ENCODE results near the gene ANP32B. TPM values are rescaled to one million over a fixed set of nuclear protein-coding genes. Genes with fewer than 3 reads are reported as not detected.

Gene ANP32B
- total RNA-seq, 1 donor from 2014 or later: 153 TPM

GRCh38 chr9:97997330-97998276 is 14.5 kb downstream of the ANP32B start:
- no peaks in the 10 kb centered on the region for H3K9me3 Mint-ChIP-seq (ENCODE audit: low read depth)
- no peak for DNase-seq (ENCODE audit: low spot score, unreplicated experiment)
- H3K4me3 Mint-ChIP-seq (ENCODE audit: low read depth): no peak overlapping the region
- H3K4me1 Mint-ChIP-seq (ENCODE audit: low read depth): no peaks in the 10 kb centered on the region
- H3K36me3 Mint-ChIP-seq (ENCODE audit: insufficient read depth): peaks cover 18% of the 10 kb centered on the region
- no peaks in the 10 kb centered on the region for H3K27me3 Mint-ChIP-seq
- no peak for TF ChIP-seq CTCF (IDR thresholded peaks at IDR 0.05; ENCODE audit: unreplicated experiment)
- H3K27ac Mint-ChIP-seq: no peak overlapping the region

- Mint-ChIP-seq H3K36me3 (ENCODE audit: insufficient read depth) (peaks cover 26% of the 10 kb centered on the region), H3K4me1 (ENCODE audit: low read depth) (no peaks in the 10 kb centered on the region), H3K9me3 (ENCODE audit: low read depth) (no peaks in the 10 kb centered on the region), H3K27ac (no peak overlapping the region), H3K4me3 (ENCODE audit: low read depth) (no peak overlapping the region), H3K27me3 (no peaks in the 10 kb centered on the region)
- no peak for DNase-seq (ENCODE audit: low spot score, unreplicated experiment)
- no peak for TF ChIP-seq CTCF (IDR thresholded peaks at IDR 0.05; ENCODE audit: unreplicated experiment)
These were observed 19.7 kb downstream of the ANP32B start for GRCh38 chr9:98002808-98003207.

- H3K4me3 Mint-ChIP-seq (ENCODE audit: low read depth): no peak overlapping the region
- H3K27ac Mint-ChIP-seq: no peak overlapping the region
- TF ChIP-seq CTCF (IDR thresholded peaks at IDR 0.05; ENCODE audit: unreplicated experiment): no peak
- DNase-seq (ENCODE audit: low spot score, unreplicated experiment): no peak
- no peaks in the 10 kb centered on the region for H3K9me3 Mint-ChIP-seq (ENCODE audit: low read depth)
- H3K4me1 Mint-ChIP-seq (ENCODE audit: low read depth): no peaks in the 10 kb centered on the region
- H3K27me3 Mint-ChIP-seq: no peaks in the 10 kb centered on the region
- H3K36me3 Mint-ChIP-seq (ENCODE audit: insufficient read depth): peaks cover 28% of the 10 kb centered on the region
These were observed 23.1 kb downstream of the ANP32B start for GRCh38 chr9:98006127-98006796.

- no peak overlapping the region for H3K27ac Mint-ChIP-seq
These were observed 24.2 kb downstream of the ANP32B start for GRCh38 chr9:98007251-98007928.

More at GRCh38 chr9:98007251-98007928, 24.2 kb downstream of the ANP32B start:
- no peaks in the 10 kb centered on the region for H3K9me3 Mint-ChIP-seq (ENCODE audit: low read depth)
- no peaks in the 10 kb centered on the region for H3K4me1 Mint-ChIP-seq (ENCODE audit: low read depth)
- DNase-seq (ENCODE audit: low spot score, unreplicated experiment): no peak
- no peak overlapping the region for H3K4me3 Mint-ChIP-seq (ENCODE audit: low read depth)
- no peaks in the 10 kb centered on the region for H3K27me3 Mint-ChIP-seq
- H3K36me3 Mint-ChIP-seq (ENCODE audit: insufficient read depth): peaks cover 35% of the 10 kb centered on the region
- no peak for TF ChIP-seq CTCF (IDR thresholded peaks at IDR 0.05; ENCODE audit: unreplicated experiment)

Data from progenitor cell of endocrine pancreas (in vitro differentiated cells).